CD4-positive, CD25-positive, alpha-beta regulatory T cell (primary cell): Measurements from ENCODE around the gene NFIX. TPM values are rescaled to one million over a fixed set of nuclear protein-coding genes. Genes with fewer than 3 reads are reported as not detected.

ENCODE experiments used
- ATAC-seq, 2 donors: fragments of 150-1000 bp; cut with Tn5 transposase; one replicate each; pipeline ENCODE4 v1.10.0; 2021; ENCODE audit warnings: low read depth in 2 of 2, moderate number of reproducible peaks in 2 of 2, moderate library complexity in 1 of 2
- DNase-seq, 3 donors: peaks; one replicate each; pipeline versions ENCODE4 v3.0.0 to v3.0.0-alpha.2; 2012 to 2022; ENCODE audit warnings: mixed read lengths in 1 of 3
- H3K27ac ChIP-seq: one replicate; pipeline ENCODE4 v1.7.0; 2013; ENCODE audit warnings: mild to moderate bottlenecking, low read length; ENCODE audit not compliant: insufficient read depth, poor library complexity, severe bottlenecking
- H3K27me3 ChIP-seq: one replicate; pipeline ENCODE4 v1.7.0; 2013; ENCODE audit warnings: low read length; ENCODE audit not compliant: control insufficient read depth, insufficient read depth
- H3K36me3 ChIP-seq: one replicate; pipeline ENCODE4 v1.7.0; 2013; ENCODE audit warnings: mild to moderate bottlenecking, low read length, moderate library complexity; ENCODE audit not compliant: control insufficient read depth, insufficient read depth
- H3K4me1 ChIP-seq: 2 replicates; pipeline ENCODE4 v1.7.0; 2013; ENCODE audit warnings: mild to moderate bottlenecking, low read length; ENCODE audit not compliant: insufficient read depth, control insufficient read depth, poor library complexity, severe bottlenecking
- H3K4me3 ChIP-seq: one replicate; pipeline ENCODE4 v1.7.0; 2013; ENCODE audit warnings: low read depth, mild to moderate bottlenecking, low read length, moderate library complexity
- H3K9me3 ChIP-seq, 2 experiments: 1 replicate in 1 of 2; 2 replicates in 1 of 2; pipeline ENCODE4 v1.7.0; 2013; ENCODE audit warnings: low read length in 2 of 2, mild to moderate bottlenecking in 1 of 2, moderate library complexity in 1 of 2; ENCODE audit not compliant: control insufficient read depth in 2 of 2
- H3K27ac Mint-ChIP-seq, 3 donors: one replicate each; pipeline ENCODE4 v1.8.0; 2020 to 2022; ENCODE audit warnings: mild to moderate bottlenecking in 3 of 3, mixed read lengths in 3 of 3, moderate library complexity in 2 of 3
- H3K27me3 Mint-ChIP-seq: one replicate; pipeline ENCODE4 v1.8.0; 2022; ENCODE audit warnings: mild to moderate bottlenecking, mixed read lengths
- H3K36me3 Mint-ChIP-seq: one replicate; pipeline ENCODE4 v1.8.0; 2020; ENCODE audit warnings: mixed read lengths
- H3K4me1 Mint-ChIP-seq, 4 donors: one replicate each; pipeline ENCODE4 v1.8.0; 2020 to 2022; ENCODE audit warnings: mixed read lengths in 4 of 4, mild to moderate bottlenecking in 1 of 4
- H3K4me3 Mint-ChIP-seq, 4 donors: one replicate each; pipeline ENCODE4 v1.8.0; 2020 to 2022; ENCODE audit warnings: mild to moderate bottlenecking in 4 of 4, mixed read lengths in 4 of 4, moderate library complexity in 3 of 4
- H3K9me3 Mint-ChIP-seq, 7 donors: one replicate each; pipeline ENCODE4 v1.8.0; 2020 to 2022; ENCODE audit warnings: mixed read lengths in 7 of 7, mild to moderate bottlenecking in 3 of 7, moderate library complexity in 2 of 7
- polyA plus RNA-seq, 4 donors: library from polyadenylated mRNA; unstranded; fragments of 300-500 nt; fragmentation: Illumina TruSeq; gene quantifications; one replicate each; pipeline ENCODE4 v1.2.3, GENCODE V29; 2021
- total RNA-seq: library from RNA; stranded (reverse); gene quantifications from one replicate; pipeline ENCODE4 v1.2.3, GENCODE V29; 2022

Gene NFIX
- total and polyA plus RNA-seq, 5 donors from 2014 or later: 0.15 to 1.2 TPM; not detected in 3

DNA sequence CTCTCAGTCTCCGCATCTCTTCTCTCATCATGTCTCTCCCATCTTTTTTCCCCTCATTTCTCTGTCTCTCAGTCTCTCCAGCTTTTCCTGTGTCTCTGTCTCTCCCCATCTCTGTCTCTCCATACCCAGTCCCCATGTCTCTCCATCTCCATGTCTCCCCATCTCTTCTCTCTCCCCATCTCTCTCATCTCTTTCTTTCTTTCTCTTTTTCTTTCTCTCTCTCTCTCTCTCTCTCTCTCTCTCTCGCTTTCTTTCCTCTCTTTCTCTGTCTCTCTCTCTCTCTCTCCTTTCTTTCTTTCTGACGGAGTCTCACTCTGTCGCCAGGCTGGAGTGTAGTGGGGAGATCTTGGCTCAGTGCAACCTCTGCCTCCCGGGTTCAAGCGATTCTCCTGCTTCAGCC lies 12.6 kb upstream of the NFIX start:
- H3K27ac Mint-ChIP-seq: no peak overlapping the region
- H3K4me1 Mint-ChIP-seq: peaks cover 0 to 4% (median under 1%) of the 10 kb centered on the region in 4 donors
- peaks cover 12% of the 10 kb centered on the region for H3K4me1 ChIP-seq
- ATAC-seq (no peak), DNase-seq (no peak)
- H3K36me3 Mint-ChIP-seq: no peaks in the 10 kb centered on the region
- no peaks in the 10 kb centered on the region for H3K36me3 ChIP-seq
- H3K9me3 ChIP-seq: no peaks in the 10 kb centered on the region
- no peak overlapping the region for H3K27ac ChIP-seq
- H3K27me3 ChIP-seq: peaks cover 3% of the 10 kb centered on the region
- H3K27me3 Mint-ChIP-seq: peaks cover 16% of the 10 kb centered on the region
- H3K4me3 ChIP-seq: no peak overlapping the region
- H3K4me3 Mint-ChIP-seq: no peak overlapping the region
- H3K9me3 Mint-ChIP-seq: no peaks in the 10 kb centered on the region

- no peak overlapping the region for H3K27ac ChIP-seq
- Mint-ChIP-seq H3K4me1 (peaks cover 0 to 2% (median 0%) of the 10 kb centered on the region in 4 donors), H3K27me3 (peaks cover 12% of the 10 kb centered on the region), H3K9me3 (no peaks in the 10 kb centered on the region), H3K27ac (no peak overlapping the region), H3K4me3 (no peak overlapping the region), H3K36me3 (no peaks in the 10 kb centered on the region)
- H3K9me3 ChIP-seq: no peaks in the 10 kb centered on the region
- peaks cover 3% of the 10 kb centered on the region for H3K27me3 ChIP-seq
- H3K4me3 ChIP-seq: no peak overlapping the region
- DNase-seq (no peak), ATAC-seq (no peak)
- peaks cover 12% of the 10 kb centered on the region for H3K4me1 ChIP-seq
- H3K36me3 ChIP-seq: no peaks in the 10 kb centered on the region
Measured at GRCh38 chr19:12983091-12983490, 12.2 kb upstream of the NFIX start.

DNA sequence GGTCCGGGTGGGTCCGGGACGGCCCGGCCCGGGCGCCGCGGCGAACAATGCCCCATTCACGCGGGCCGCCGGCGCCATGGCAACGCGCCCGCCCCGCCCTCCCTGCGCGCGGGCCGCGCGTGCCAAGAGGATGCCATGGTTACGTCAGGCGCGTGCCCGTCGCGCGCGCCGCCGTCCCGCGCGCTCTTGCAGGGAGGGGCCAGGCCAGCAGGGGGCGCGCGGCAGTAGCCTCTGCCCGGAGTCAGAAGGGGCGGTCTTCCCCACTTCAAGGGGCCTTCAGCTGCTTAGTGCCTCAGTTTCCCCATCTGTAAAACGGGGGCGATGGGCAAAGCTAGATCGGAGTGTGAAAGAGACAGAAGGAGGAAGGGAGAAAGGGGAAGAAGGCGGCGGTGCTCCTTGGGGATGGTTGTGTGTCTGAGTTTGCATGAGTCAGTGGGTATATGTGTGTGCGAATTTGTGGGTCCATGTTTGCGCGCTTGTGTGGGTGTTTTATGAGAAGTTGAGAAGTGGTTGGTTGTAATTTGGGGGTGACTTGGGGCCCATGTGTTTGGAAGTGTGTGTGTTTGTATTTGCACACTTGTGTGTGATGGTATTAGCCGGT lies 11.6 kb upstream of the NFIX start:
- peaks cover 1% of the 10 kb centered on the region for H3K27me3 ChIP-seq
- ATAC-seq (peak; percentile 80 to 84), DNase-seq (peak; percentile 61 to 78 (median 74))
- no peak overlapping the region for H3K27ac ChIP-seq
- Mint-ChIP-seq H3K9me3 (no peaks in the 10 kb centered on the region), H3K4me1 (peaks cover 0 to 2% (median 0%) of the 10 kb centered on the region in 4 donors), H3K4me3 (no peak overlapping the region), H3K27ac (no peak overlapping the region), H3K27me3 (peaks cover 9% of the 10 kb centered on the region), H3K36me3 (no peaks in the 10 kb centered on the region)
- peaks cover 12% of the 10 kb centered on the region for H3K4me1 ChIP-seq
- no peaks in the 10 kb centered on the region for H3K9me3 ChIP-seq
- no peak overlapping the region for H3K4me3 ChIP-seq
- no peaks in the 10 kb centered on the region for H3K36me3 ChIP-seq

DNA sequence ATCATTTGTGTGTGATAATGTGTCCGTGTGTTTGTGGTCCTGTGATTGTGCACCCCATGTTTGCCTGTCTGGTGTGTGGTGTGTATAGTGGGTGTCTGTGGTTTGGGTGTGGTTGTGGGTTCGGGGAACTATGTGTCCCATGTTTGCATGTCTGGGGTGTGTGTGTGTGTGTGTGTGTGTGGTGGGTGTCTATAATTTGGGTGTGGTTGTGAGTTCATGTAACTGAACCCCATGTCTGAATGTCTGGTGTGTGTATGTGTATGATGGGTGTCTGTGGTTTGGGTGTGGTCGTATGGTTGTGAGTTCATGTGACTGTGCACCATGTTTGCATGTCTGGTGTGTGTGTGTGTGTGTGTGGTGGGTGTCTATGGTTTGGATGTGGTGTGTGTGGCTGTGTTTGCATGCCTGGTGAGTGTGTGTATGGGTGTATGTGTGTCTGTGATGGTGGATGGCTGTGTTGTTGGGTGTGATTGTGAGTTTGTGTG lies 11.1 kb upstream of the NFIX start:
- no peaks in the 10 kb centered on the region for H3K9me3 ChIP-seq
- no peaks in the 10 kb centered on the region for H3K9me3 Mint-ChIP-seq
- no peaks in the 10 kb centered on the region for H3K36me3 Mint-ChIP-seq
- H3K27ac ChIP-seq: no peak overlapping the region
- H3K36me3 ChIP-seq: no peaks in the 10 kb centered on the region
- H3K4me1 ChIP-seq: peaks cover 12% of the 10 kb centered on the region
- no peak overlapping the region for H3K4me3 Mint-ChIP-seq
- no peaks in the 10 kb centered on the region for H3K27me3 ChIP-seq
- no peak for DNase-seq
- ATAC-seq: no peak
- H3K27ac Mint-ChIP-seq: no peak overlapping the region
- H3K27me3 Mint-ChIP-seq: peaks cover 9% of the 10 kb centered on the region
- H3K4me3 ChIP-seq: no peak overlapping the region
- peaks cover 0 to 2% (median 0%) of the 10 kb centered on the region in 4 donors for H3K4me1 Mint-ChIP-seq

DNA sequence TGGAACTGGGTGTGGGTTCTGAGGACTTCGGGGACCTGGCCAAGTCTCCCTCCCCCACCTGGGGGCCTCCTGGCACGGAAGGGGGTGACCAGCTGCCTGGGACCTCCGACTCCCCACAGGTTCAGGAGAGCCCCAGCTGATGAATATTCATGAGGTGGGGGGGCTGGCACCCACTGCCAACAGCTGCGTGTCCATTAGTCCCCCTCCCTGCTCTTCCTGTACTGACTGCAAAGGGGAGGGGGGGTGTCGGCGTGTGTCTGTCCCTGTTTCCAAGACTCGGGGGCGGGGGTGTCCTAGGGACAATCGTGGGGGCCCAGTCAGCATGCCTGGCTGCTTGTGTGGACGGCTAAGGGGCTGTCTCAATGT lies 10.6 kb upstream of the NFIX start:
- DNase-seq (no peak), ATAC-seq (no peak)
- no peak overlapping the region for H3K27ac ChIP-seq
- H3K9me3 ChIP-seq: no peaks in the 10 kb centered on the region
- H3K4me3 ChIP-seq: no peak overlapping the region
- Mint-ChIP-seq H3K27ac (no peak overlapping the region), H3K4me1 (peaks cover 0 to 2% (median 0%) of the 10 kb centered on the region in 4 donors), H3K36me3 (no peaks in the 10 kb centered on the region), H3K9me3 (no peaks in the 10 kb centered on the region), H3K4me3 (no peak overlapping the region), H3K27me3 (peaks cover 9% of the 10 kb centered on the region)
- peaks cover 12% of the 10 kb centered on the region for H3K4me1 ChIP-seq
- H3K27me3 ChIP-seq: no peaks in the 10 kb centered on the region
- no peaks in the 10 kb centered on the region for H3K36me3 ChIP-seq

GRCh38 chr19:12985049-12985776 lies 10.1 kb upstream of the NFIX start:
- no peaks in the 10 kb centered on the region for H3K36me3 ChIP-seq
- H3K27ac Mint-ChIP-seq: peak overlapping the region in 2 of 3 donors; percentile 11 to 83
- peaks cover 9% of the 10 kb centered on the region for H3K27me3 Mint-ChIP-seq
- no peaks in the 10 kb centered on the region for H3K27me3 ChIP-seq
- ATAC-seq: no peak
- no peaks in the 10 kb centered on the region for H3K9me3 ChIP-seq
- H3K4me1 Mint-ChIP-seq: peaks cover 0 to 2% (median 0%) of the 10 kb centered on the region in 4 donors
- no peaks in the 10 kb centered on the region for H3K36me3 Mint-ChIP-seq
- no peak overlapping the region for H3K4me3 ChIP-seq
- no peaks in the 10 kb centered on the region for H3K9me3 Mint-ChIP-seq
- H3K4me1 ChIP-seq: peaks cover 12% of the 10 kb centered on the region
- peak overlapping the region in 1 of 4 donors; percentile 38 for H3K4me3 Mint-ChIP-seq
- H3K27ac ChIP-seq: no peak overlapping the region
- no peak for DNase-seq

DNA sequence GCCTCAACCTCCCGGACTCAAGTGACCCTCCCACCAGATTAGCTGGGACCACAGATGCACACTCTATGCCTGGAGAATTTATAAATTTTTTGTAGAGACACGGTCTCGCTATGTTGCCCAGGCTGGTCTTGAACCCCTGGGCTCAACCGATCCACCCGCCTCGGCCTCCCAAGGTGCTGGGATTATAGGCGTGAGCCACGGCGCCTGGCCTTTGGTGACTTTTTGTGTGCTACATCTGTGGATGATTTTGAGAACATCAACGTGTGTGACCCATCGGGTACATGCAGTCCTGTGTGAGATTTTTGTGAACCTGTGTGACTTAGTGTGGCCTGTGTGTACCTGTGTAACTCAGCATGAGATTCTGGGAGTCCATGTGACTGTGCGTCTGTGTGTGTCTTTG lies 8.5 kb upstream of the NFIX start:
- no peak for ATAC-seq
- H3K4me3 ChIP-seq: no peak overlapping the region
- H3K9me3 ChIP-seq: no peaks in the 10 kb centered on the region
- no peaks in the 10 kb centered on the region for H3K27me3 ChIP-seq
- Mint-ChIP-seq H3K4me3 (no peak overlapping the region), H3K36me3 (no peaks in the 10 kb centered on the region), H3K27ac (peak overlapping the region in 1 of 3 donors; percentile 40), H3K27me3 (peaks cover 9% of the 10 kb centered on the region), H3K9me3 (no peaks in the 10 kb centered on the region), H3K4me1 (peaks cover 0 to 4% (median 0%) of the 10 kb centered on the region in 4 donors)
- H3K27ac ChIP-seq: no peak overlapping the region
- peaks cover 12% of the 10 kb centered on the region for H3K4me1 ChIP-seq
- DNase-seq: no peak
- H3K36me3 ChIP-seq: no peaks in the 10 kb centered on the region
